Progenitor cell of endocrine pancreas (in vitro differentiated cells): ENCODE results near the gene ZNF766. TPM values are rescaled to one million over a fixed set of nuclear protein-coding genes. Genes with fewer than 3 reads are reported as not detected.
A peak's percentile ranks its signal among the peaks of the same experiment; 100 is the strongest.

ENCODE experiments used
- DNase-seq: peaks from one replicate; pipeline ENCODE4 v3.0.0; 2021; ENCODE audit warnings: low spot score; ENCODE audit not compliant: unreplicated experiment
- H3K27ac Mint-ChIP-seq: 2 replicates; pipeline ENCODE4 v1.8.0; 2021; ENCODE audit warnings: mild to moderate bottlenecking, moderate library complexity, mixed read lengths
- H3K27me3 Mint-ChIP-seq: 2 replicates; pipeline ENCODE4 v1.8.0; 2021; ENCODE audit warnings: mixed read lengths
- H3K36me3 Mint-ChIP-seq: 2 replicates; pipeline ENCODE4 v1.8.0; 2022; ENCODE audit warnings: mixed read lengths; ENCODE audit not compliant: insufficient read depth
- H3K4me1 Mint-ChIP-seq: 2 replicates; pipeline ENCODE4 v1.8.0; 2021; ENCODE audit warnings: low read depth, mixed read lengths
- H3K4me3 Mint-ChIP-seq: 2 replicates; pipeline ENCODE4 v1.8.0; 2021; ENCODE audit warnings: low read depth, mild to moderate bottlenecking, moderate library complexity, mixed read lengths
- H3K9me3 Mint-ChIP-seq: 2 replicates; pipeline ENCODE4 v1.8.0; 2021; ENCODE audit warnings: low read depth, mixed read lengths
- total RNA-seq: library from RNA; stranded (reverse); gene quantifications from 2 replicates; pipeline ENCODE4 v1.2.1, GENCODE V29; 2021
- TF ChIP-seq, protein P1 (sequence below): fragments of 200-600 bp; sonication (generic); IDR thresholded peaks from one replicate; pipeline ENCODE4 v1.5.0; 2021; ENCODE audit warnings: antibody characterized with exemption, mild to moderate bottlenecking; ENCODE audit not compliant: unreplicated experiment

ZNF766 gene
- total RNA-seq, 1 donor from 2014 or later, result 29.4 TPM

DNA sequence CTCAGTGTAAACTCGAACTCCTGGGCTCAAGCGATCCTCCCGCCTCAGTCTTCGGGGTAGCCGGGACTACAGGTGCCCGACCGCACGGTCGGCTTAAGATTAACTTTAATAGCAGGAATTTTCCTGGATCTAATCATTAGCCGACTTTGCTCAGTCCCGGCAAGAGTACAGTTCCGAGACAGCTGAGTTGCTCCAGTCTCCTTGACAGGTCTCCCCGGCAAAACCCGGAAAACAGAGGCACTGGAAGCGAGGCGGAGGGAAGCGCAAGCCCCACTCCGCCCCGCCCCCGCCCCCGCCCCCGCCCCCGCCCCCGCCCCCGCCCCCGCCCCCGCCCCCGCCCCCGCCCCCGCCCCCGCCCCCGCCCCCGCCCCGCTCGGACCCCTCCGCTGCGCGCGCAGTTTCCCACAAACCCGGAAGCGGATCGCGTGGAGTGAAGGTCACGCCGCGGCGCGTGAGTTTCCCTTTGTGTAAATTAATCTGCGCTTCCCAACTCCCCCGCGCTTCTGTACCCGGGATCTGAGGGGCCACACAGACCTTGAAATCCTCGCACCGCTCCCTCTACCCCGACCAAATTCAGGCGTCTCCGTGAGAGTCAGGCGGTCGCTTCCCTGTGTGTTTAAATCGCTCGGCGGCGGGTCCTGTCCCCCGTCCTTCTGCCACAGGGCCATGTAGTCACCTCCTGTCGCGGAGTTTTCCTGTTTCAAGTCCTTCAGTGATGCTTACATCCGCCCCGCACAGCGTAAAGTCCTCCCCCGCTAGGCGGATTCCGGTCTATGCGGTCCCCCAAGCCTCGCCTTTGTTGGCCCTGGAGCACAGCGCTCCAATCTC lies 27.6 kb downstream of the ZNF766 start, which contains the start of gene ZNF480:
Gene ZNF480 (plus strand): TSS at position 397 of the 828 bp plus-strand sequence. CDS start 3,244 bp downstream, outside the sequence.
- Mint-ChIP-seq H3K27me3 (no peaks in the 10 kb centered on the region), H3K27ac (peak within 1 kb of the TSS; percentile 94), H3K4me3 (peak within 1 kb of the TSS; percentile 87), H3K4me1 (peaks cover 12% of the 10 kb centered on the region), H3K9me3 (peaks cover 14% of the 10 kb centered on the region), H3K36me3 (peaks cover 53% of the 10 kb centered on the region)
- TF ChIP-seq, protein P1, sequence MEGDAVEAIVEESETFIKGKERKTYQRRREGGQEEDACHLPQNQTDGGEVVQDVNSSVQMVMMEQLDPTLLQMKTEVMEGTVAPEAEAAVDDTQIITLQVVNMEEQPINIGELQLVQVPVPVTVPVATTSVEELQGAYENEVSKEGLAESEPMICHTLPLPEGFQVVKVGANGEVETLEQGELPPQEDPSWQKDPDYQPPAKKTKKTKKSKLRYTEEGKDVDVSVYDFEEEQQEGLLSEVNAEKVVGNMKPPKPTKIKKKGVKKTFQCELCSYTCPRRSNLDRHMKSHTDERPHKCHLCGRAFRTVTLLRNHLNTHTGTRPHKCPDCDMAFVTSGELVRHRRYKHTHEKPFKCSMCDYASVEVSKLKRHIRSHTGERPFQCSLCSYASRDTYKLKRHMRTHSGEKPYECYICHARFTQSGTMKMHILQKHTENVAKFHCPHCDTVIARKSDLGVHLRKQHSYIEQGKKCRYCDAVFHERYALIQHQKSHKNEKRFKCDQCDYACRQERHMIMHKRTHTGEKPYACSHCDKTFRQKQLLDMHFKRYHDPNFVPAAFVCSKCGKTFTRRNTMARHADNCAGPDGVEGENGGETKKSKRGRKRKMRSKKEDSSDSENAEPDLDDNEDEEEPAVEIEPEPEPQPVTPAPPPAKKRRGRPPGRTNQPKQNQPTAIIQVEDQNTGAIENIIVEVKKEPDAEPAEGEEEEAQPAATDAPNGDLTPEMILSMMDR, result peak; percentile 13
- peak; percentile 59 for DNase-seq

DNA sequence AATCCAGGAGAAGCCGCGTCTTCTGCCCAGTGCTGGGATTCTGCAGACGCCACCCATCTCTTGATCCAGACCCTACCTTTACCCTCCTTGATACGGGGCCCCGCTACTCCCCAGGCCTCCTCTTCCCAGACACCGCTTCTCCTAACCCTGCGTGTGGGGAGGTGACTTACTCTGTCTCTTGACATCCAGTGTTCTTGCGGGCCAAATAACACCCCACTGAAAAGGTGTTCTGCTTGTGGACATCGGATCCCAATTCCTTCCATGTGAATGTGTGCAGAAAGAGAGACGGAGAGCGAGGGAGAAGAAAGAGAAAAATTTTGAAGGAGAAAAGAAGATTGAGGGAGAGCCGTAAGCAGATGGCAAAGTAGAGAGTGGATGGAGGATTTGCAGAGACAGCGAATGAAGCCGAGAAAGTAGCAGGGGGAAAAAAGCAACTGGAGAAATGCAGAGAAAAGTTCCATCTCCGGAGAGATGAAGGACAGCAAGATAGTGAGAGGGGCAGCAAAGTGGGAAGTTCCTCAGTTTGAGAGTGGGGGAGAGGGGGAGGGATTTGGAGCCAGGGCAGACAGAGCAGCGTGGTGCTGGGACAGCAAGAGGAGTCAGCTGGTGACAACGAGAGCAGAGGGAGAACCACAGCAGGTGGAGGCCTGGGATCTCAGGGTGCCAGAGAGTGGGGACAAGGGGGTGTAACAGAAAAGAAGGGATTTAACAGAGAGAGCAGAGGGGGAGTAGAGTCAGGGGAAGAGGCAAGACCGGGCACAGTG lies 28.4 kb downstream of the ZNF766 start:
- no peak for DNase-seq
- peak overlapping the region; percentile 94 for H3K27ac Mint-ChIP-seq
- peak overlapping the region; percentile 82 for H3K4me3 Mint-ChIP-seq
- H3K4me1 Mint-ChIP-seq, result peaks cover 12% of the 10 kb centered on the region
- no peaks in the 10 kb centered on the region for H3K27me3 Mint-ChIP-seq
- peaks cover 19% of the 10 kb centered on the region for H3K9me3 Mint-ChIP-seq
- peaks cover 54% of the 10 kb centered on the region for H3K36me3 Mint-ChIP-seq
- TF ChIP-seq, protein P1, result no peak

DNA sequence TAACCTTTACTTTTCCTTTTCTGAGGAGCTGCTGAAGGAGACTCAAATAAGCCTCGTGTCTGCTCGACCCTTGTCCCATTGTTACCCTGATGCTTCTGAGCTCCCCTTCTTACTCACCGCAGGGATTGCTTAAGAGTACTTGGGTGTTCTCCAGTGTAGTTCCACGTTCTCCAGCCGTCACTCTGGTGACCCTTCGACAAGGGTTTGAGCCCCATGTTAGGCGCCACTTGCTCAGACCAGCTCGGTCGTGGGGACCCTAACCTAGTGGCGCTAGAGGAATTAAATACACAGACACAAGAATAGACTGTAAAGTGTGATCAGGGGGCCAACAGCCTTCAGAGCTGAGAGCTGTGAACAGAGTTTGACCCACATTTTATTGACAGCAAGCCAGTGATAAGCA lies 37.9 kb downstream of the ZNF766 start:
- DNase-seq, result no peak
- Mint-ChIP-seq H3K27me3 (no peaks in the 10 kb centered on the region), H3K4me3 (no peak overlapping the region), H3K27ac (peak overlapping the region; percentile 69), H3K36me3 (peaks cover 87% of the 10 kb centered on the region), H3K9me3 (peaks cover 61% of the 10 kb centered on the region), H3K4me1 (no peaks in the 10 kb centered on the region)
- TF ChIP-seq, protein P1, result no peak

DNA sequence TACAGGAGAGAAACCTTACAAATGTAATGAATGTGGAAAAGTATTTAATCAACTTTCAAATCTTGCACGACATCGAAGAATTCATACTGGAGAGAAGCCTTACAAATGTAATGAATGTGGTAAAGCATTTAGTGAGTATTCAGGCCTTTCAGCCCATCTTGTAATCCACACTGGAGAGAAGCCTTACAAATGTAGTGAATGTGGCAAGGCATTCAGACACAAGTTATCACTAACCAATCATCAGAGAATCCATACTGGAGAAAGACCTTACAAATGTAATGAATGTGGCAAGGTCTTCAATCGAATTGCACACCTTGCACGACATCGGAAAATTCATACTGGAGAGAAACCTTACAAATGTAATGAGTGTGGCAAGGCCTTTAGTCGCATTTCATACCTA lies 53.0 kb downstream of the ZNF766 start:
- Mint-ChIP-seq H3K36me3 (peaks cover 88% of the 10 kb centered on the region), H3K27me3 (no peaks in the 10 kb centered on the region), H3K4me1 (no peaks in the 10 kb centered on the region), H3K9me3 (peaks cover 78% of the 10 kb centered on the region), H3K4me3 (no peak overlapping the region), H3K27ac (peak overlapping the region; percentile 64)
- TF ChIP-seq, protein P1, result no peak
- no peak for DNase-seq

DNA sequence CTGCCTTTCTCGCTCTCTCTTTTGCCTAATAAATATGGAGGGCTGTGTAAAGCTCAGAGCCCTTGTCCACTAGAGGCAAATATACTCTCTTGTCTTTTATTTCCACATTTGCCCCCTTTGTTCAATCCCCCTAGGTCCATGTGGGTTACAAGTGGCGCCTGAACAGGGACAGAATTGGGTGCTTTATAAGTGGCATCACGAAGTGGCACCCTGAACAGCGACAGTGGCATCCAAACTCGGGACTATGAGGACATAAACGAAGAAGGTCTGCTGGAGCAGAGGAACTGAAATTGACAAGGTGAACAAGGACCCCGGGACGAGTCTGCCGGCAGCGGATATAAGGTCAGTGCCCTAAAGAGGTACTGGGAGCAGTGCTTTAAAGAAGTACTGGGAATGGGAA lies 62.4 kb downstream of the ZNF766 start:
- Mint-ChIP-seq H3K27ac (no peak overlapping the region), H3K27me3 (no peaks in the 10 kb centered on the region), H3K4me1 (peaks cover 1% of the 10 kb centered on the region), H3K4me3 (no peak overlapping the region), H3K36me3 (peaks cover 16% of the 10 kb centered on the region), H3K9me3 (peaks cover 33% of the 10 kb centered on the region)
- no peak for DNase-seq
- TF ChIP-seq, protein P1, result no peak
